Measurements from ENCODE around the gene CLEC4F. TPM values are rescaled to one million over a fixed set of nuclear protein-coding genes. Genes with fewer than 3 reads are reported as not detected.

CLEC4F gene
- total RNA-seq, 1 donor from 2014 or later = not detected

Small RNA genes lying within 50 kb of the gene (small RNA-seq; reads per million reads assigned to genes)
- gene HMGN2P21 = not detected

Other genes with a start within 250 kb of the CLEC4F start
- gene ADD2, start 52.4 kb downstream of the CLEC4F start, total RNA-seq = 291 TPM
- not detected for gene FIGLA, start 30.0 kb downstream of the CLEC4F start, total RNA-seq
- gene CD207, start 15.2 kb upstream of the CLEC4F start, total RNA-seq = not detected
- not detected for gene VAX2, start 80.0 kb upstream of the CLEC4F start, total RNA-seq
- not detected for gene ATP6V1B1, start 115.3 kb upstream of the CLEC4F start, total RNA-seq
- 1.2 TPM for gene ANKRD53, start 158.0 kb upstream of the CLEC4F start, total RNA-seq
- gene TEX261, start 174.3 kb upstream of the CLEC4F start, total RNA-seq = 13.5 TPM
- 49.7 TPM for gene NAGK, start 248.0 kb upstream of the CLEC4F start, total RNA-seq

Measured in frontal cortex (tissue), 1 donor.